ENCODE data around the gene SLC2A2.

SLC2A2 gene

GRCh38 chr3:171026597-171027293, at the start of gene SLC2A2:
SLC2A2 (minus strand) TSS chr3:171026720; CDS start chr3:171026670, 50 bp downstream.
- no peak for DNase-seq

GRCh38 chr3:171072432-171072831, 45.9 kb upstream of the SLC2A2 start:
- no peak for DNase-seq

- no peak for DNase-seq
Measured at GRCh38 chr3:171068658-171069057, 42.1 kb upstream of the SLC2A2 start.

- DNase-seq: no peak
Measured at GRCh38 chr3:171066206-171066605, 39.7 kb upstream of the SLC2A2 start.

GRCh38 chr3:171065732-171066131, 39.2 kb upstream of the SLC2A2 start:
- DNase-seq: no peak

- no peak for DNase-seq
Measured at GRCh38 chr3:171064461-171064860, 37.9 kb upstream of the SLC2A2 start.

- DNase-seq: no peak
Measured at GRCh38 chr3:171061749-171062148, 35.2 kb upstream of the SLC2A2 start.

GRCh38 chr3:171059978-171060377, 33.5 kb upstream of the SLC2A2 start:
- DNase-seq: no peak

GRCh38 chr3:171058873-171059603, 32.5 kb upstream of the SLC2A2 start:
- DNase-seq: no peak

- DNase-seq: no peak
Measured at GRCh38 chr3:171058058-171058457, 31.5 kb upstream of the SLC2A2 start.

- no peak for DNase-seq
Measured at GRCh38 chr3:171057072-171057471, 30.6 kb upstream of the SLC2A2 start.

- no peak for DNase-seq
Measured at GRCh38 chr3:171056528-171056927, 30.0 kb upstream of the SLC2A2 start.

GRCh38 chr3:171055336-171056178, 29.0 kb upstream of the SLC2A2 start:
- peak; percentile 49 for DNase-seq

GRCh38 chr3:171054921-171055320, 28.4 kb upstream of the SLC2A2 start:
- DNase-seq: no peak

- DNase-seq: no peak
Measured at GRCh38 chr3:171054231-171054630, 27.7 kb upstream of the SLC2A2 start.

- peak; percentile 85 for DNase-seq
Measured at GRCh38 chr3:171049861-171050444, 23.4 kb upstream of the SLC2A2 start.

- DNase-seq: no peak
Measured at GRCh38 chr3:171046760-171047159, 20.2 kb upstream of the SLC2A2 start.

GRCh38 chr3:171044835-171045793, 18.6 kb upstream of the SLC2A2 start:
- DNase-seq: peak; percentile 53

GRCh38 chr3:171044384-171044783, 17.9 kb upstream of the SLC2A2 start:
- peak; percentile 36 for DNase-seq

GRCh38 chr3:171039674-171040073, 13.2 kb upstream of the SLC2A2 start:
- no peak for DNase-seq

GRCh38 chr3:171038342-171038741, 11.8 kb upstream of the SLC2A2 start:
- peak; percentile 34 for DNase-seq

GRCh38 chr3:171028779-171029232, 2.3 kb upstream of the SLC2A2 start:
- DNase-seq: no peak
